Measurements from ENCODE around the gene PHACTR2.
"Not testable (repeated sequence)": the region's sequence is repeated elsewhere in the genome, so short reads cannot be mapped to it uniquely, and the experiment has no call there.

The PHACTR2 gene

DNA sequence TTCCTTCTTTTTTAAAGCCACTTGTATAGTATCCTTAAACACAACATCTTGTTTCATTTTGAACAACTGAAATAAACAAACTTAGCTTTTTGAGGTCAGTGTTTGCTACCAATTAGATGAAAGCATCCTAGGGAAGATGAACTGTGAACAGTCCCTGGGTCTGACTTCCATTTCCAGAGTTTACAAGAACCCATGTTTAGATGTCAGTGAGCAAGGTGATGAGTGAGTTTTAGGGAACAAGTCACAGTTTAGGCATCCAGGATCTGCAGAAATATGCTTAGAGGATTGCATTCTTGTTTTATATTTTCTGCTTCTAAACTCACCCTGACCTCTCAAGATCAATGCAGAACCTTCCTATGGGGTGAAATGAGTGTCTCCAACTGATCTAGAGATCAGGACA lies 189.5 kb downstream of the PHACTR2 start:
- peaks cover 1% of the 10 kb centered on the region for H3K9me3 ChIP-seq (ENCODE audit: low read length)
- H2AFZ ChIP-seq (ENCODE audit: low read depth, low read length): no peak overlapping the region
- no peaks in the 10 kb centered on the region for H3K4me1 ChIP-seq (ENCODE audit: insufficient read depth, low read length)
- H3K36me3 ChIP-seq (ENCODE audit: insufficient read depth, low read length): peaks cover 14% of the 10 kb centered on the region
- H3K27me3 ChIP-seq (ENCODE audit: insufficient read depth, low read length): no peaks in the 10 kb centered on the region
- H3K4me3 ChIP-seq (ENCODE audit: low read length): no peak overlapping the region

DNA sequence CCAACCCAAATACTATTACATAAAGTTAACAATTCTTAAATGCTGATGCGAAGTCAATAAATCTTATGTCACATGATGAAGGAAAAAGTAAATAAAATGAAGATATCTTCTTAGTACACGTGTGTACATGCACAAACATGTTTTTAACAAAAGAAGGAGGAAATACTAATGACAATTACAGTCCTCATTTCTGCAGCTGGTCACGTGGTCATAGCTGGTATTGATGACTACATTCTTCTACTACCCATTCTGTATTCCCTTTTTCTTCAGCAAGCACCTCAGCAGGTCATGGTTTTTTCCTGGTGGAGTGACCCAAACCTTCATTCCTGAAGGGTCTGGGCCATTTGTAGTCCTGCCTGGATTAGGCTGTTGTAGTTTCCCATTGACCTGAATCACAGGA lies 191.0 kb downstream of the PHACTR2 start:
- H3K27me3 ChIP-seq (ENCODE audit: insufficient read depth, low read length); H2AFZ ChIP-seq (ENCODE audit: low read depth, low read length); H3K4me3 ChIP-seq (ENCODE audit: low read length); H3K36me3 ChIP-seq (ENCODE audit: insufficient read depth, low read length); H3K4me1 ChIP-seq (ENCODE audit: insufficient read depth, low read length); H3K9me3 ChIP-seq (ENCODE audit: low read length): not testable (repeated sequence)

DNA sequence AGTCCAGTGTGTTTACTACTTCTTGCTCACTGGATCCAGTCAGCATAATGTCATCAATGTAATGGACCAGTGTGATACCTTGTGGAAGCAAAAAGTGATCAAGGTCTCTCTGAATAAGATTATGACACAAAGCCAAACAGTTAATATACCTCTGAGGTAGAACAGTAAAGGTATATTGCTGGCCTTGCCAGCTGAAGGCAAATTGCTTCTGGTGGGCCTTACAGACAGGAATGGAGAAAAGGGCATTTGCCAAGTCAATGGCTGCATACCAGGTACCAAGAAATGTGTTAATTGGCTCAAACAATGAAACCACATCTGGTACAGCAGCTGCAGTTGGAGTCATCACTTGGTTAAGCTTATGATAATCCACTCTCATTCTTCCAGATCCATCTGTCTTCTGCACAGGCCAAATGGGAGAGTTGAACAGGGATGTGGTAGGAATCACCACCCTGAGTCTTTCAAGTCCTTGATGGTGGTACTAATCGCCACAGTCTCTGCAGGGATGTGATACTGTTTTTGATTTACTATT lies 193.5 kb downstream of the PHACTR2 start:
- H3K4me3 ChIP-seq (ENCODE audit: low read length); H3K4me1 ChIP-seq (ENCODE audit: insufficient read depth, low read length); H3K9me3 ChIP-seq (ENCODE audit: low read length); H3K27me3 ChIP-seq (ENCODE audit: insufficient read depth, low read length); H3K36me3 ChIP-seq (ENCODE audit: insufficient read depth, low read length); H2AFZ ChIP-seq (ENCODE audit: low read depth, low read length): not testable (repeated sequence)

DNA sequence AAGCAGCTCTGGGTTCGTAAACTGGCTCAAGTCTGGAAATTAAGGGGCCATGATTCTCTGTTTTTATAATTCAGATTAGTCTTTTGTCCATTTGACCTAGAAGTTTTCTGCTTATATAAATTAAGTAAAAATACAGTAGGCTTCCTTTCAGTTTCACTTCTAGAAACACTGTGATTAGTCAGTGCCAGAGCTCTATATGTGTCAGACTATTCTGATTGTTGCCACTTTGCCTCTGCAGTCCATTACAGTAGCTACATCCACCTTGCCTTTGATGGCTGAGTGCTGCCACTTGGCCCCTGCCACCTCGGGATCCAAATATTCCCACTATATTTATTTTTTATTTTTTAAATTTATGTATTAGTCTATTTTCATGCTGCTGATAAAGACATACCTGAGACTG lies 194.4 kb downstream of the PHACTR2 start:
- no peaks in the 10 kb centered on the region for H3K9me3 ChIP-seq (ENCODE audit: low read length)
- H2AFZ ChIP-seq (ENCODE audit: low read depth, low read length): no peak overlapping the region
- H3K4me3 ChIP-seq (ENCODE audit: low read length): no peak overlapping the region
- no peaks in the 10 kb centered on the region for H3K27me3 ChIP-seq (ENCODE audit: insufficient read depth, low read length)
- H3K36me3 ChIP-seq (ENCODE audit: insufficient read depth, low read length): no peaks in the 10 kb centered on the region
- no peaks in the 10 kb centered on the region for H3K4me1 ChIP-seq (ENCODE audit: insufficient read depth, low read length)

DNA sequence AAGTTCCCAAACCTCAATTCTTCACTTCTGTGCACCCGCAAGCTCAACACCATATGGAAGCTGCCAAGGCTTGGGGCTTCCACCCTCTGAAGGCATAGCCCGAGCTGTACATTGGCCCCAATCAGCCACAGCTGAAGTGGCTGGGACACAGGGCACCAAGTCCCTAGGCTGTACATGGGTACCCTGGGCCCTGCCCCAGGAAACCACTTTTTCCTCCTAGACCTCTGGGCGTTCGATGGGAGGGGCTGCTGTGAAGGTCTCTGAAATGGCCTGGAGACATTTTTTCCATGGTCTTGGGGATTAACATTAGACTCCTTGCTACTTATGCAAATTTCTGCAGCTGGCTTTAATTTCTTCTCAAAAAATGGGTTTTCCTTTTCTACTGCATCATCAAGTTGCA lies 195.8 kb downstream of the PHACTR2 start:
- H3K4me3 ChIP-seq (ENCODE audit: low read length); H3K9me3 ChIP-seq (ENCODE audit: low read length); H2AFZ ChIP-seq (ENCODE audit: low read depth, low read length); H3K36me3 ChIP-seq (ENCODE audit: insufficient read depth, low read length); H3K27me3 ChIP-seq (ENCODE audit: insufficient read depth, low read length); H3K4me1 ChIP-seq (ENCODE audit: insufficient read depth, low read length): not testable (repeated sequence)

DNA sequence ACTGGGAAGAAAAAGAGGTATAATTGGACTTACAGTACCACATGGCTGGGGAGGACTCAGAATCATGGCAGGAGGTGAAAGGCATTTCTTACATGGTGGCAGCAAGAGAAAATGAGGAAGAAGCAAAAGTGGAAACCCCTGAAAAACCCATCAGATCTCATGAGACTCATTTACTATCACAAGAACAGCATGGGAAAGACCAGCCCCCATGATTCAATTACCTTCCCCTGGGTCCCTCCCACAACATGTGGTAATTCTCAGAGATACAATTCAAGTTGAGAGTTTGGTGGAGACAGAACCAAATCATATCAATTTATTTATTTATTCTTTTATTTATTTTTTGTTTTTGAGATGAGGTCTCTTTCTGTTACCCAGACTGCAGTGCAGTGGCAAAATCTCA lies 196.7 kb downstream of the PHACTR2 start:
- H2AFZ ChIP-seq (ENCODE audit: low read depth, low read length); H3K4me3 ChIP-seq (ENCODE audit: low read length): not testable (repeated sequence)

DNA sequence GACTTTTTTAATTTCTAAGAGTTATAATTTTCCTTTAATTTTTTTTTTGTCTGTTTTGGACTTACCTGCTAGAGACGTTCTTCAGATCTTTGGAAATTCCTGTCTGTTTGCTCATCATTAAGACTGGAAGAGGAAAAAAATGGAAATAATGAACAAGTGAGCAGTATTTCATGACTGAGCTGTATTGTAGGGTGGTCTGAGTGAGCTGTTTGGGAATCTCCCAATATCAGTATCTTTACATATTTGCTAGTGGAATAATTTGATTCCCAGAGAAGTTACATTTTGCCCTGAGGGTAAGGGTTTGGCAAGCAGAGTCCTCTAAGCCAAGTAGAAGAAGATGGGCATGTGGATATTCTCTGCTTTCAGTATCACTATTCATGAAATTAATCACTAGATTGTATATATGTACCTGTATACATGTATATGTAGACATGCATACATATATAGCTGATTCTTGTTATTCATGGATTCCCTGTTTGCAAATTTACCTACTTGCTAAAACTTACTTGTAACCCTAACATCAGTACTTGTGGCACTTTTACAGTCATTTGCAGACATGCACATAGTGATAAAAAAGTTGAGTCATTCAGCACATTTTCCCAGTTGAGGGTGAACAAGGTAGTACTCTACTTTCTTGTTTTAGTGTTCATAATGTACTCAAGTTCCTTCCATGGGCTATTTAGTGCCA lies 200.0 kb downstream of the PHACTR2 start:
- Histone ChIP-seq H3K36me3 (ENCODE audit: insufficient read depth, low read length) (no peaks in the 10 kb centered on the region), H3K27me3 (ENCODE audit: insufficient read depth, low read length) (no peaks in the 10 kb centered on the region), H3K4me3 (ENCODE audit: low read length) (no peak overlapping the region), H3K4me1 (ENCODE audit: insufficient read depth, low read length) (no peaks in the 10 kb centered on the region), H3K9me3 (ENCODE audit: low read length) (peaks cover 3% of the 10 kb centered on the region), H2AFZ (ENCODE audit: low read depth, low read length) (no peak overlapping the region)

More for the DNA sequence above, 196.7 kb downstream of the PHACTR2 start:
- not testable (repeated sequence) for H3K36me3 ChIP-seq (ENCODE audit: insufficient read depth, low read length); H3K4me1 ChIP-seq (ENCODE audit: insufficient read depth, low read length); H3K27me3 ChIP-seq (ENCODE audit: insufficient read depth, low read length); H3K9me3 ChIP-seq (ENCODE audit: low read length)

DNA sequence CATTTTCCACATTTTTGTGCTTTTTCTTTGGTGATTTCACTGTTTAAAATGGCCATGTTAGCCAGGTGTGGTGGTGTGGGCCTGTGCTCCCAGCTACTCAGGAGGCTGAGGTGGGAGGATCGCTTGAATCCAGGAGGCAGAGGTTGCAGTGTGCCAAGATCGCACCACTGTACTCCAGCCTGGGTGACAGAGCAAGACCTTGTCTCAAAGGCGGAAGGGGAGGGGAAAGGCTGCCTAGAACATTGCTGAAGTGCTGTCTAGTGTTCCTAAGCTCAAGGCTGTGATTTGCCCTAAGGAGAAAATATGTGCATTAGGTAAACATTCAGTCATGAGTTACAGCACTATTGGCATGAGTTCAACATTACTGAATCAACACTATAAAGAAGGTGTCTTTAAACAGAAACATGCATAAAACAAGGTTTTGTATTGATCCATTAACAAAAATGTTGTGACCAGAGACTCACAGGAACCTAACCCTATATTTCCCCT lies 200.6 kb downstream of the PHACTR2 start:
- Histone ChIP-seq H3K9me3 (ENCODE audit: low read length) (peaks cover 3% of the 10 kb centered on the region), H3K36me3 (ENCODE audit: insufficient read depth, low read length) (no peaks in the 10 kb centered on the region), H3K4me3 (ENCODE audit: low read length) (no peak overlapping the region), H3K4me1 (ENCODE audit: insufficient read depth, low read length) (no peaks in the 10 kb centered on the region), H2AFZ (ENCODE audit: low read depth, low read length) (no peak overlapping the region), H3K27me3 (ENCODE audit: insufficient read depth, low read length) (no peaks in the 10 kb centered on the region)

DNA sequence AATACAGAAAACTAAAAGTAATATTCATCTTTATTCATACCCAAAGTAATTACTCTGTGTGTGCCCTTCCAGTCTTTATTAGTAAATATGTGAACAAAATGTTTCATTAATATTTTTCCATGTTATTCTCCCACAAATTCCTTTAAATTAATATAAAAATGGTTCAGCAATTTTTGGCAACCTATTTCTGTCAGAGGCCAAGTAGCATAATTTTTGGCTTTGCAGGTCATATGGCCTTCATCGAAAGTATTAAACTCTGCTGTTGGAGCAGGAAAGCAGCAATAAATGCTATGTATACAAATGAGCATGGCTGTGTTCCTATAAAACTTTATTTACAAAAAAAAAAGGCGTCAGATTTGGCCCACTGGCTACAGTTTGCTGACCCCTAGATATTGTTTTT lies 202.6 kb downstream of the PHACTR2 start:
- Histone ChIP-seq H3K36me3 (ENCODE audit: insufficient read depth, low read length) (no peaks in the 10 kb centered on the region), H3K4me1 (ENCODE audit: insufficient read depth, low read length) (no peaks in the 10 kb centered on the region), H3K4me3 (ENCODE audit: low read length) (no peak overlapping the region), H3K9me3 (ENCODE audit: low read length) (peaks cover 3% of the 10 kb centered on the region), H2AFZ (ENCODE audit: low read depth, low read length) (no peak overlapping the region), H3K27me3 (ENCODE audit: insufficient read depth, low read length) (no peaks in the 10 kb centered on the region)
